ENCODE data around the gene KCNAB3.

KCNAB3 gene

GRCh38 chr17:7940743-7941142 is 11.1 kb upstream of the KCNAB3 start:
- Histone ChIP-seq H4K20me1 (ENCODE audit: insufficient read depth, low read length) (no peaks in the 10 kb centered on the region), H3K27ac (ENCODE audit: low read depth, low read length, poor library complexity, severe bottlenecking) (no peak overlapping the region), H2AFZ (ENCODE audit: low read length) (no peak overlapping the region), H3K4me3 (ENCODE audit: low read depth, low read length, poor library complexity, severe bottlenecking) (no peak overlapping the region), H3K4me2 (ENCODE audit: low read length) (no peak overlapping the region), H3K9ac (ENCODE audit: low read length) (no peak overlapping the region), H3K9me3 (ENCODE audit: low read length) (no peaks in the 10 kb centered on the region), H3K9me2 (ENCODE audit: low read depth, low read length) (no peaks in the 10 kb centered on the region), H3F3A (ENCODE audit: insufficient read depth, low read length) (no peaks in the 10 kb centered on the region), H3K27me3 (ENCODE audit: insufficient read depth, low read length) (no peaks in the 10 kb centered on the region), H3K4me1 (ENCODE audit: insufficient read depth, low read length, severe bottlenecking) (no peaks in the 10 kb centered on the region), H3K79me2 (ENCODE audit: insufficient read depth, low read length) (no peaks in the 10 kb centered on the region), H3K36me3 (ENCODE audit: insufficient read depth, low read length) (peaks cover 85% of the 10 kb centered on the region)
- TF ChIP-seq EZH2 (IDR thresholded peaks at IDR 0.05; ENCODE audit: borderline replicate concordance, low read length) (no peak), CTCF (IDR thresholded peaks at IDR 0.05; ENCODE audit: low read length) (no peak)

GRCh38 chr17:7940034-7940433 is 10.4 kb upstream of the KCNAB3 start:
- H3K36me3 ChIP-seq (ENCODE audit: insufficient read depth, low read length) = peaks cover 85% of the 10 kb centered on the region
- no peaks in the 10 kb centered on the region for H3K9me3 ChIP-seq (ENCODE audit: low read length)
- no peak overlapping the region for H3K4me3 ChIP-seq (ENCODE audit: low read depth, low read length, poor library complexity, severe bottlenecking)
- no peaks in the 10 kb centered on the region for H4K20me1 ChIP-seq (ENCODE audit: insufficient read depth, low read length)
- H3K9me2 ChIP-seq (ENCODE audit: low read depth, low read length) = no peaks in the 10 kb centered on the region
- no peak overlapping the region for H2AFZ ChIP-seq (ENCODE audit: low read length)
- no peaks in the 10 kb centered on the region for H3K27me3 ChIP-seq (ENCODE audit: insufficient read depth, low read length)
- H3K9ac ChIP-seq (ENCODE audit: low read length) = no peak overlapping the region
- H3K4me1 ChIP-seq (ENCODE audit: insufficient read depth, low read length, severe bottlenecking) = no peaks in the 10 kb centered on the region
- no peak for TF ChIP-seq CTCF (IDR thresholded peaks at IDR 0.05; ENCODE audit: low read length)
- no peak for TF ChIP-seq EZH2 (IDR thresholded peaks at IDR 0.05; ENCODE audit: borderline replicate concordance, low read length)
- no peaks in the 10 kb centered on the region for H3K79me2 ChIP-seq (ENCODE audit: insufficient read depth, low read length)
- no peak overlapping the region for H3K4me2 ChIP-seq (ENCODE audit: low read length)
- no peak overlapping the region for H3K27ac ChIP-seq (ENCODE audit: low read depth, low read length, poor library complexity, severe bottlenecking)
- no peaks in the 10 kb centered on the region for H3F3A ChIP-seq (ENCODE audit: insufficient read depth, low read length)

GRCh38 chr17:7935859-7936258 is 6.2 kb upstream of the KCNAB3 start:
- H3K9ac ChIP-seq (ENCODE audit: low read length) = no peak overlapping the region
- H2AFZ ChIP-seq (ENCODE audit: low read length) = no peak overlapping the region
- no peak overlapping the region for H3K4me3 ChIP-seq (ENCODE audit: low read depth, low read length, poor library complexity, severe bottlenecking)
- H3K27me3 ChIP-seq (ENCODE audit: insufficient read depth, low read length) = no peaks in the 10 kb centered on the region
- no peaks in the 10 kb centered on the region for H4K20me1 ChIP-seq (ENCODE audit: insufficient read depth, low read length)
- H3K27ac ChIP-seq (ENCODE audit: low read depth, low read length, poor library complexity, severe bottlenecking) = no peak overlapping the region
- no peaks in the 10 kb centered on the region for H3K9me2 ChIP-seq (ENCODE audit: low read depth, low read length)
- H3F3A ChIP-seq (ENCODE audit: insufficient read depth, low read length) = no peaks in the 10 kb centered on the region
- H3K4me2 ChIP-seq (ENCODE audit: low read length) = no peak overlapping the region
- peaks cover 28% of the 10 kb centered on the region for H3K4me1 ChIP-seq (ENCODE audit: insufficient read depth, low read length, severe bottlenecking)
- peaks cover 51% of the 10 kb centered on the region for H3K36me3 ChIP-seq (ENCODE audit: insufficient read depth, low read length)
- no peaks in the 10 kb centered on the region for H3K9me3 ChIP-seq (ENCODE audit: low read length)
- 0 out of 2 replicates have a peak, but pooled peaks cover 4% of the 10 kb centered on the region for H3K79me2 ChIP-seq (ENCODE audit: insufficient read depth, low read length)
- no peak for TF ChIP-seq CTCF (IDR thresholded peaks at IDR 0.05; ENCODE audit: low read length)
- no peak for TF ChIP-seq EZH2 (IDR thresholded peaks at IDR 0.05; ENCODE audit: borderline replicate concordance, low read length)
